SK-N-SH (cell line): ENCODE results near the gene DPPA5. TPM values are rescaled to one million over a fixed set of nuclear protein-coding genes. Genes with fewer than 3 reads are reported as not detected.
"Not testable (repeated sequence)": the region's sequence is repeated elsewhere in the genome, so short reads cannot be mapped to it uniquely, and the experiment has no call there.

ENCODE experiments used
- CTCF ChIA-PET: fragments of 300-600, 350-600 bp; formaldehyde crosslinking; extraction: SDS; loops from one replicate; lab custom pipeline; 2021; lab: Yijun Ruan, JAX
- POLR2A ChIA-PET: fragments of 350-600 bp; sonication (Branson Sonifier 250); formaldehyde crosslinking; extraction: SDS; loops from one replicate; lab custom pipeline; 2020; ENCODE audit warnings: antibody characterized with exemption, inconsistent platforms; lab: Yijun Ruan, JAX
- DNase-seq: peaks from one replicate; pipeline ENCODE4 v3.0.0; 2012
- H2AFZ ChIP-seq: fragments of 200-600 bp; sonication (generic); 2 replicates; pipeline ENCODE4 v1.8.1; 2016; ENCODE audit warnings: antibody characterized with exemption, mild to moderate bottlenecking, low read depth
- H3F3A ChIP-seq: fragments of 200-600 bp; sonication (generic); replicated peaks from 2 replicates; pipeline ENCODE3; 2016; ENCODE audit warnings: antibody characterized with exemption, mild to moderate bottlenecking; ENCODE audit not compliant: insufficient read depth
- H3K27ac ChIP-seq, 2 experiments: fragments of 200-500 bp in 1 of 2; fragments of 200-600 bp in 1 of 2; sonication (Bioruptor generic) in 1 of 2; sonication (generic), shearing (Covaris generic) in 1 of 2; 2 replicates each; pipeline versions ENCODE4 v1.5.1 to v1.6.1; 2014 to 2016; ENCODE audit warnings: low read depth in 2 of 2, inconsistent platforms in 1 of 2, low read length in 1 of 2, mild to moderate bottlenecking in 1 of 2, mixed read lengths in 1 of 2
- H3K27me3 ChIP-seq: fragments of 200-600 bp; sonication (generic), shearing (Covaris generic); 2 replicates; pipeline ENCODE4 v1.6.1; 2016; ENCODE audit warnings: mixed run types; ENCODE audit not compliant: insufficient read depth
- H3K36me3 ChIP-seq, 2 experiments: fragments of 200-500 bp in 1 of 2; fragments of 200-600 bp in 1 of 2; sonication (Bioruptor generic) in 1 of 2; sonication (generic) in 1 of 2; replicated peaks in 1 of 2; 2 replicates each; pipeline versions ENCODE3 to v1.5.1; 2014 to 2016; ENCODE audit warnings: low read length in 1 of 2, mild to moderate bottlenecking in 1 of 2; ENCODE audit not compliant: insufficient read depth in 2 of 2, control insufficient read depth in 1 of 2
- H3K4me1 ChIP-seq, 2 experiments: fragments of 200-500 bp in 1 of 2; fragments of 200-600 bp in 1 of 2; sonication (Bioruptor generic) in 1 of 2; sonication (generic), shearing (Covaris generic) in 1 of 2; 2 replicates each; pipeline versions ENCODE4 v1.5.1 to v1.6.1; 2014 to 2016; ENCODE audit warnings: low read depth in 1 of 2, low read length in 1 of 2, mixed run types in 1 of 2; ENCODE audit not compliant: insufficient read depth in 2 of 2, control insufficient read depth in 1 of 2
- H3K4me2 ChIP-seq: fragments of 200-600 bp; sonication (generic), shearing (Covaris generic); 2 replicates; pipeline ENCODE4 v1.6.1; 2017; ENCODE audit warnings: mixed run types
- H3K4me3 ChIP-seq, 2 experiments: fragments of 200-500 bp in 1 of 2; fragments of 200-600 bp in 1 of 2; sonication (Bioruptor generic) in 1 of 2; sonication (generic), shearing (Covaris generic) in 1 of 2; 2 replicates each; pipeline versions ENCODE4 v1.5.1 to v1.8.1; 2014 to 2016; ENCODE audit warnings: low read depth in 2 of 2, inconsistent platforms in 1 of 2, low read length in 1 of 2, mild to moderate bottlenecking in 1 of 2, mixed read lengths in 1 of 2, moderate library complexity in 1 of 2
- H3K79me2 ChIP-seq: fragments of 200-600 bp; sonication (generic); 2 replicates; pipeline ENCODE4 v1.8.1; 2017; ENCODE audit warnings: mild to moderate bottlenecking; ENCODE audit not compliant: insufficient read depth
- H3K9ac ChIP-seq: fragments of 200-600 bp; sonication (generic); 2 replicates; pipeline ENCODE4 v1.6.1; 2017; ENCODE audit warnings: mixed run types
- H3K9me2 ChIP-seq: fragments of 200-600 bp; sonication (generic); 2 replicates; pipeline ENCODE4 v1.6.1; 2017; ENCODE audit warnings: mixed run types
- H3K9me3 ChIP-seq: fragments of 200-600 bp; sonication (generic); 2 replicates; pipeline ENCODE4 v1.6.1; 2017; ENCODE audit warnings: mixed run types, mild to moderate bottlenecking, moderate library complexity
- H4K20me1 ChIP-seq: fragments of 200-600 bp; sonication (generic); 2 replicates; pipeline ENCODE4 v1.6.1; 2017; ENCODE audit warnings: mild to moderate bottlenecking, mixed run types; ENCODE audit not compliant: insufficient read depth
- ELF1 ChIP-seq: IDR thresholded peaks from 2 replicates; pipeline ENCODE4 v1.4.0; 2012
- EP300 ChIP-seq, 2 experiments: IDR thresholded peaks; 2 replicates each; pipeline versions ENCODE4 v1.4.0 to v1.6.1; 2012; ENCODE audit warnings: borderline replicate concordance in 1 of 2, low read depth in 1 of 2, low read length in 1 of 2
- EZH2phosphoT487 ChIP-seq: fragments of 200-600 bp; sonication (generic); IDR thresholded peaks from 2 replicates; pipeline ENCODE4 v1.6.1; 2017; ENCODE audit warnings: low read depth, mixed run types, mild to moderate bottlenecking, antibody characterized with exemption, moderate library complexity, borderline replicate concordance
- FOXM1 ChIP-seq: IDR thresholded peaks from 2 replicates; pipeline ENCODE4 v1.4.0; 2012; ENCODE audit warnings: low read depth, mild to moderate bottlenecking
- GATA2 ChIP-seq: sonication (generic); formaldehyde crosslinking; IDR thresholded peaks from 2 replicates; pipeline ENCODE4 v1.5.0; 2020; ENCODE audit warnings: mild to moderate bottlenecking, missing genetic modification reagents
- NFIC ChIP-seq: IDR thresholded peaks from 2 replicates; pipeline ENCODE4 v1.4.0; 2012; ENCODE audit warnings: borderline replicate concordance
- NRF1 ChIP-seq: IDR thresholded peaks from 2 replicates; pipeline ENCODE4 v1.6.1; 2012; ENCODE audit warnings: low read depth, mild to moderate bottlenecking, low read length
- RCOR1 ChIP-seq: fragments of 150-350 bp; IDR thresholded peaks from 2 replicates; pipeline ENCODE4 v1.6.1; 2017; ENCODE audit warnings: antibody characterized with exemption, low read length
- REST ChIP-seq: IDR thresholded peaks from 2 replicates; pipeline ENCODE4 v1.6.1; 2012; ENCODE audit warnings: mild to moderate bottlenecking, low read depth, low read length, moderate library complexity
- SIN3A ChIP-seq: IDR thresholded peaks from 2 replicates; pipeline ENCODE4 v1.6.1; 2012; ENCODE audit warnings: low read depth, mild to moderate bottlenecking, low read length, moderate library complexity, borderline replicate concordance
- SMC3 ChIP-seq: IDR thresholded peaks from 2 replicates; pipeline ENCODE4 v1.6.1; 2012; ENCODE audit warnings: low read depth, low read length, improper control_type of control experiment
- TAF1 ChIP-seq: IDR thresholded peaks from 2 replicates; pipeline ENCODE4 v1.6.1; 2012; ENCODE audit warnings: low read depth, mild to moderate bottlenecking, low read length, moderate library complexity, borderline replicate concordance
- USF2 ChIP-seq: fragments of 150-350 bp; IDR thresholded peaks from 2 replicates; pipeline ENCODE4 v1.6.1; 2017; ENCODE audit warnings: antibody characterized with exemption, low read length, low read depth, borderline replicate concordance
- YY1 ChIP-seq: IDR thresholded peaks from 2 replicates; pipeline ENCODE4 v1.4.0; 2012; ENCODE audit warnings: low read depth, mild to moderate bottlenecking
- ZBTB33 ChIP-seq: IDR thresholded peaks from 2 replicates; pipeline ENCODE4 v1.4.0; 2012; ENCODE audit warnings: low read depth, borderline replicate concordance
- WGBS: methylation state at CpG from one replicate; pipeline ENCODE4 v1.1.6; 2017; ENCODE audit warnings: low lambda C conversion rate; 5-methylcytosine and 5-hydroxymethylcytosine counted together
- polyA plus RNA-seq, 3 experiments: library from polyadenylated mRNA; depleted of rRNA; stranded (reverse); fragments of >200 nt; gene quantifications; 2 replicates each; pipeline ENCODE4 v1.2.3, GENCODE V29; 2012

The DPPA5 gene
- polyA plus RNA-seq, 1 of the 3 experiments (the other 2 are of a cell fraction), result not detected

GRCh38 chr6:73308712-73309534 is 45.2 kb downstream of the DPPA5 start:
- H3K4me2 ChIP-seq, result peak overlapping the region; percentile 66
- no peaks in the 10 kb centered on the region for H3K9me3 ChIP-seq
- H3K9ac ChIP-seq, result no peak overlapping the region
- H3F3A ChIP-seq, result no peaks in the 10 kb centered on the region
- no peak overlapping the region for H3K27ac ChIP-seq
- H3K27me3 ChIP-seq, result no peaks in the 10 kb centered on the region
- no peak for DNase-seq
- H3K36me3 ChIP-seq, result no peaks in the 10 kb centered on the region
- POLR2A ChIA-PET, result no interaction called here
- CTCF ChIA-PET, result interaction anchor here (1.2 to 1.8 kb wide), 3 partner anchors 18 to 23 kb away, joined by 3 to 5 read pairs (median 4); no protein-coding TSS in a partner anchor
- no peaks in the 10 kb centered on the region for H4K20me1 ChIP-seq
- TF ChIP-seq SMC3 (no peak), USF2 (no peak), RCOR1 (no peak), GATA2 (CRISPR knock-in tag) (no peak), TAF1 (no peak), SIN3A (no peak), FOXM1 (no peak), EZH2phosphoT487 (no peak), ZBTB33 (no peak), ELF1 (no peak), NRF1 (no peak), YY1 (no peak), EP300 (IDR thresholded peaks at IDR 0.05; ENCODE audit: borderline replicate concordance in 1 of 2, low read depth in 1 of 2, low read length in 1 of 2) (no peak), REST (no peak), NFIC (no peak)
- 96% methylated on average over 26 of the region's 26 CpGs for WGBS
- H3K4me1 ChIP-seq, result no peaks in the 10 kb centered on the region; a peak in 1 of 4 replicates
- H3K79me2 ChIP-seq, result no peaks in the 10 kb centered on the region
- peak overlapping the region; percentile 51 to 65; a peak in 3 of 4 replicates for H3K4me3 ChIP-seq
- H3K9me2 ChIP-seq, result no peaks in the 10 kb centered on the region
- peak overlapping the region; percentile 88 for H2AFZ ChIP-seq

- H3K4me3 ChIP-seq, H3K79me2 ChIP-seq, H3K4me1 ChIP-seq, H3K36me3 ChIP-seq, H3K9me2 ChIP-seq, H3K27ac ChIP-seq, H3K9me3 ChIP-seq, H3F3A ChIP-seq, H3K27me3 ChIP-seq, H3K4me2 ChIP-seq, H3K9ac ChIP-seq, DNase-seq, H2AFZ ChIP-seq, H4K20me1 ChIP-seq, POLR2A ChIA-PET: not testable (repeated sequence)
- CTCF ChIA-PET, result interaction anchor here (1.4 kb wide), 1 partner anchor 18 kb away, joined by 5 read pairs; no protein-coding TSS in a partner anchor
- WGBS, result 82% methylated on average over 7 of the region's 7 CpGs
These were observed 50.3 kb downstream of the DPPA5 start for GRCh38 chr6:73303773-73304172.
